HG02981 (cell line): ENCODE measurements around the gene DKK2.

Experiments
- ATAC-seq: cut with Tn5 transposase; IDR thresholded peaks from one replicate; pipeline ENCODE4 v1.9.1; 2021; ENCODE audit warnings: mild to moderate bottlenecking, moderate library complexity; ENCODE audit not compliant: unreplicated experiment

Gene DKK2, protein sequence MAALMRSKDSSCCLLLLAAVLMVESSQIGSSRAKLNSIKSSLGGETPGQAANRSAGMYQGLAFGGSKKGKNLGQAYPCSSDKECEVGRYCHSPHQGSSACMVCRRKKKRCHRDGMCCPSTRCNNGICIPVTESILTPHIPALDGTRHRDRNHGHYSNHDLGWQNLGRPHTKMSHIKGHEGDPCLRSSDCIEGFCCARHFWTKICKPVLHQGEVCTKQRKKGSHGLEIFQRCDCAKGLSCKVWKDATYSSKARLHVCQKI

DNA sequence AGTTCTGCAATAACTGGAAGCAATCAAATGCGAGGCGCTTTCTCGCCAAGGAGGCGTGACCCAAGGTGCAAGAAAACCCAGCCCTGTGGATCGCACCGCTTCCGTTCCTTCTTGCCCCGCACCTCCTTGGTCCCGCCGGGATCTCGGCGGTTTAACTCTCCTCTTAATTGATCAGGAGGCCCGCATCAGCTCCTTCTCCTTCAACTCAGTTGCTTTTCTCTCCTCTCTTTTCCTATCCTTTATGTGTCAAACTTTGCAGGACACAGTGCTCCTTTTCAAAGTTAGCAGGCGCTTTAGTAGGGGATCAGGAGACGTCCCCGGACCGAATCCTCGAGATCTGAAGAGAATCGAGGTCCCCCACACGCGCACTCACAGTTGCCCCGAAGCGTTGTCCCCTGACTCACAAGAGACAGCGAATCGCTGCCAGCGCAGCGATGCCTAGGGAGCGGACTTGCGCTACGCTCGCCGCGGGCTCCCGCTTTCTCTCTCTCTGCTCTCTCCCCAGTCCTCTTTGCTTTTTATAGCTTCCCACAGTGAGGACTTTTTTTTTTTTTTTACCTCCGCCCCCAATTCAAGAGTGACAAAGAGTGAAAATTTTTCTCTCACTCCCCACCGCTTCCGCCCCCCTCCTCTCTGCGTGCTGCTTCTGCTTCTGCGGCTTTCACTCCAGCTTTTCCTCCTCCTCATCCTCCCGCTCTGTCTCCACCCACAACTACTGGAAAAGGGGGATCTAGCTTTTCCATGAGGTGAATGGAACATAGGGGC is at the start of gene DKK2:
Gene DKK2 (minus strand): TSS at position 495 of the 765 bp plus-strand sequence. CDS start 722 bp downstream, outside the sequence.
- no peak for ATAC-seq

GRCh38 chr4:107077192-107077591 is 41.1 kb upstream of the DKK2 start:
- no peak for ATAC-seq

- no peak for ATAC-seq
These were observed 37.0 kb upstream of the DKK2 start for GRCh38 chr4:107072836-107073736.

DNA sequence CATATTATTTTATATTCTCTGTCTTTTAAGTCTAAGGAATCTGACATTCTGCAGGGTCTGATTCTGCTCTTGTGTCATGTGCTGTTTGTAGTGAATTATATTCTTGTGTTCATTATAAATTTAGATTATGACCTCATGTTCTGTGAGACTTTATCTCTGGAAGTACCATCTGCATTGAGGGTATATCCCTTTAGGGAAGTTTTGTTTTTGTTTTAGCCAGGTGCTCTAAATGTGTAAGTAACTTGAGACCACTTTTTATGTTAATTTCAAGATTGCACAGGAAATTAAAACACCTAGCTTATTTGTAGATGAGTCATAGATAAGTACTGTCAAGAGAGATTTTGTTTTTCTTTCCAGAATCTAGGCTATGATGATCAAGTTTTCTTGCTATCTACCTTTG is 35.0 kb upstream of the DKK2 start:
- no peak for ATAC-seq

GRCh38 chr4:107069049-107069448 is 32.9 kb upstream of the DKK2 start:
- no peak for ATAC-seq

- no peak for ATAC-seq
These were observed 32.0 kb upstream of the DKK2 start for GRCh38 chr4:107068116-107068515.

DNA sequence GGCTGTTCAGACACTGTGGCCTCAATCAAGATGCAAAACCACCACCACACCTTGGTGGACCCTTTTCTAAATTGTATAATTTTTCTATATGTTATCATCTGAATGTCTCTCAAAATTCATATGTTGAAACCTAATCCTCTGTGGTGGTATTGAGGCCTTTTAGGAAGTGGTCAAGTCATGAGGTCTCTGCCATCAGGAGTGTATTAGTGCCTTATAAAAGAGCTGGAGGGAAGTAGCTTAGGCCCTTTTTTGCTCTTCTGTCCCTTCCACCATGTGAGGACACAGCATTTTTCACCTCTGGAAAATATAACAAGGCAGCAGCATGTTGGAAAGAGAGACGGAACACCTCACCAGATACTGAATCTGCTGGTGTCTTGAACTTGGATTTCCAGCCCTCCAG is 30.5 kb upstream of the DKK2 start:
- ATAC-seq = no peak

- ATAC-seq = no peak
These were observed 29.1 kb upstream of the DKK2 start for GRCh38 chr4:107065201-107065600.

DNA sequence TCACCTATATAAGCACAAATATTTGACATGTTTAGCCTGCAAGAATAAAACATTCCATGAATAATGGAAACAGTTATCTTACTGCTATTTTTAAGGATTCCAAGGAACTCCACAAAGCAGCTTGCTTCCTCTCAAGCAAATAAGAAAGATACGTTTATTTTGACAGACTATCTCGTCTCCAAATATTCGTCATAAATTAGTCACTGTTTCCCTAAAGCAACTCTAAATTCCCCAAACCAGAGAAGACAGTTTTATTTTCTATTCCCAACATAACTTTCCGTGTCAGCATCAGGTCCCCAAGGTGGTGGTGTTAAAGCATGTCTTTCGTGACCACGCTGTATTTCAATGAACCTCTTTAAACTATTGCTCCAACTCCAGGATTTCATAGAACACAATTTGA is 24.3 kb upstream of the DKK2 start:
- ATAC-seq = no peak

DNA sequence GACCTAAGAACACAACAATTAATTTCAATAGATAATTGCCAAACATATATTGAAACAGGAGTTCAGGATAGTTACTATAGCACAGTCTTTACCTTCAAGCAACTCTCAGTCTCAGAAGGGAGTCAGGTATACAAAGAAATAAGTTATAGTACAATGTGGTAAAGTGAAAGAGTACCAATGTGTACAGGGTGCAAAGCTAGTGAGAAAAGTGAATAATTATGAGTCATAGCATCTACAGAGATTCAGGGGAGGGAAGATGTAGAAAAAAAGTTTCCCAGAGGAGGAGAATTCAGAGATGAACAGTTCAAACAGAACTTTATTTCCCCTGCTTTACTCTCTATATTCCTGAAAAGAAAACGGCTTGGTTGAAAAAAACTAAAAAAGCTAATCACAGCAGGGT is 22.7 kb upstream of the DKK2 start:
- ATAC-seq = no peak

- ATAC-seq = no peak
These were observed 14.5 kb upstream of the DKK2 start for GRCh38 chr4:107050525-107051135.

DNA sequence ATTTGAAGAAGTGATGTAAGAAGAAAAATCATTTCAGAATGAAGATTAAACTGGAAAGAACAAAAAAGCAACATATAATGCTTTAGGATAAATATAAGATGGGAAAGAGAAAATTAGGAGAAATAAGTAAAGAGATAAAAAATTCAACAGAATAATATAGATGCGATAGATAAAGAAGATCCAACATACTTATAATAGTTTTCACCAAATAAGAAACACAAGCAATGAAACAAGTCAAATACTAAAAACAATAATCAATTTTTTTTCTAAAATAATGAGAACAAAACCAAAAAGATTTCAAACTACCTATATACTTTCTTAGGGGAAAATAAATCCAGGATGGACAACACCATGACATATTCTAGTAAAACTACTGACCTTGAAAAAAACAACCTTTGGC is 10.1 kb upstream of the DKK2 start:
- ATAC-seq = no peak

DNA sequence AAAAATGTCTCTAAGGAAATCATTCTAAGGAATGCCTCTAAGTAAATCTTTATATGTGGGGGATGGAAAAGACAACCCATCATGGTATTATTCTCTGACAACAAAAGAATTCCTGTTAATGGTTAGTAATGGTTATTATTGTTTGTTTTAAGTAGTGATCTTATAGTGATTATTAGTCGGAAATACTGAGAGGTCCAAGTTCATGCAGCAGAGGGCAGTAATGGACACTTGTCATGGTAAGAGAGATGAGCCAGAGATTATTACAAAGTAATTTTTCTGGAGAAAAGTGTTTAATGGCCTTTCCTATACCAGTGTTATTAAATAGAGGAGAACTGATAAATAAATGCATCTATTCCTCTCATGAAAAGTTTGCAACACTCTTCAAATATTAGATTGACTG is 8.1 kb upstream of the DKK2 start:
- ATAC-seq = no peak

GRCh38 chr4:107037199-107037584 is 1.1 kb upstream of the DKK2 start:
- no peak for ATAC-seq

GRCh38 chr4:107036584-107037198 is 578 bp upstream of the DKK2 start:
- ATAC-seq = no peak

DNA sequence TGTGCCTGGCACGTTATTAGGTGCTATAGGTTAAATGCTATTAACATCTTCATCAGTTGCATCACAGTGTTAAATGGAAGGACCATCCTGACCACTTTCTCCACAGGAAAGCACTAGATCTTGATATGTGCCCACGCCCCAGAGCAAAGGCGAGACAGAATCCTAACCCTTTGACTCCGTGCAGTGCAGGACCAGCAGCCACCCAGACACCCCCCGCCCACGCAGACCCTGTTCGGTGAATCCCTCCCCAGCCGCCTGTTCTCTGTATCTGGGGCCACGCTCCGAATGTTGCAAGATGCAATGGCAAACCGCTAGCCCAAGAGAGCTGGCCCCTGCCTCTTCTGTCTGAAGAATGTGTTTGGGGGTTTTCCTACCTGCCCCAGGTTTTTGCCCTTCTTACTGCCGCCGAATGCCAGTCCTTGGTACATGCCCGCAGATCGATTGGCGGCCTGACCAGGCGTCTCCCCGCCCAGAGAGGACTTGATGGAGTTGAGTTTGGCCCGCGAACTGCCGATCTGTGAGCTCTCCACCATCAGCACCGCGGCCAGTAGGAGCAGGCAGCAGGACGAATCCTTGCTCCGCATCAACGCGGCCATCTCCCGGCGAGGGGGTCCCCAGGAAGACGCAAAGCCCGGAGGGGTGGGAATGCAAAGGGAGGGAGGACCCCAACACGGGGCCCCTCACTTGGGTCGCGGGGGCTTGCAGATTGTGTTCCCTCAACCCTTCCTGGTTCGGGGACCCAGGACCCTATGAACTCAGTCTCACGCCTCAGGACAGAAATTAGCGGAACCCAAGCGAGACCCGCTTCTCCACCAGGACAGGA is 906 bp downstream of the DKK2 start:
- ATAC-seq = no peak

DNA sequence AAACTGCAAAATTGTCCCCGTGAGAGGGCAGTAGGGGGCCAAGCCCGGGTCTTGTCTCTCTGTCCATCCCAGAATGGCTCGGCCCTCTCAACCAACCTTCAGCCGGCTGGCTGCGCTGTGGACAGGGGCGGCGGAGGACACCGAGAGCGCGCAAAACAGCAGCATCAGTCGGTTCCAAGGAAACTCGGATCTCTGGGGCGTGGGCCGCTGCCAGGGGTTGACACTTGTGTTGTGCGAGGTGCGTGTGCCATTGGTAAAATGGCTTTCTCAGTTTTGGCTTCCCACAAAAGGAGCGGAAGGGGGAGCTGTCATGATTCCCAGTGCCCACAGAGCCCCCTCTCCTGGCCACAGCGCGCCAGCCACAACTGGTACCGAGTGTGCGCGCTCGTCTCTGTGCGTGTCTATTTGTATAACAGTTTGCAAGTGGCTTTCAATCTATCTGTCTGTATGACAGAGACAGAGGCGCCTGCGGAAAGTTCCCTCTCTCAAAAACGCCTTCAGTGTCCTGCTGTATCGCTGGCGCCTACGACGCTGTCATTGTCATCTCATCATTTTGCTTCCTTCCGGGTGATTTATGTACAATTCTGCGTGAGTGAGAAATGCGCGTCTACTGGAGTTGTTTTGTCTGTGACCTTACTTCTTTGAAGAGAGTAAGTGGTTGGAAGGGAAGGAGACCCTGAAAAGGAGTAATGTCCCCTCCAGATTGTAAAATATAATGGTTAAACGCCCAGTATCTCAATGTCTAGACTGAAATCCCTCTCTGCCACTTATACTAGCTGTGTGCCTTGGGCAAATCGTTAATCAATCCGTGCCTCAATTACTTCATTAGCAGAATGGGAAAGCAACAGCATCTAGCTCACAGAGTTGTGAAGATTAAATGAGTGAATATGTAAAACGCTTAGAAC is 1.8 kb downstream of the DKK2 start:
- ATAC-seq = no peak

GRCh38 chr4:107027379-107027778 is 8.7 kb downstream of the DKK2 start:
- ATAC-seq = no peak

- ATAC-seq = no peak
These were observed 17.8 kb downstream of the DKK2 start for GRCh38 chr4:107018344-107018735.
